ENCODE measurements around the gene SLC38A10. TPM values are rescaled to one million over a fixed set of nuclear protein-coding genes. Genes with fewer than 3 reads are reported as not detected.

The SLC38A10 gene
- total and polyA plus RNA-seq, 2 of the 13 experiments (the other 11 are each of a cell fraction or from before 2014, with no cell fraction given): 23.4 to 55.8 TPM

DNA sequence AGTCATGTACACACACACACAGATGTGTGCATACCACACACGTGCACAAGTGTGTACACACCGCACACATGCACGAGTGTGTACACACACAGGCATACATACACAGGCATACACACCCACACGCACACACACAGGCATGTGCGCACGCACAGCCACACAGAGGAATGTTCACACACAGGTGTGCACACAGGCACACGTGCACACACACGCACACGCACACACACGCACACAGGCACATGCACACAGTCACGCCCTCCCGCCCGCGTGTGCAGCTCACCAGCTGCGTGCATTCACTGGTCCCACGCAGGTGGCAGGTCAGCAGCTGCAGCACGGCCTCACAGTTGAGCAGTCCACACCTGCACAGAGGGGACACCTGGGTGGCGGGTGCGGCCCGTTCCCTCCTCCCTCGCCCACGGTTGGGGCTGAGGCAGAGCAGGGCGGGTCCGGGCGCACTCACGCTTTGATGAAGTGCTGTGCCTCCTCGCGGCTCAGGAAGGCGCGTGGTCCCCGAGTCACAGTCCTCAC is 63.9 kb downstream of the SLC38A10 start (continued):
- TF ChIP-seq RXRA (CRISPR knock-in tag; IDR thresholded peaks at IDR 0.05) (peak; percentile 16; the same call in 1 of the 2 replicates), JUNB (CRISPR knock-in tag; IDR thresholded peaks at IDR 0.05; ENCODE audit: borderline replicate concordance) (0 out of 2 replicates have a peak, but pooled peaks have one; percentile 26)

DNA sequence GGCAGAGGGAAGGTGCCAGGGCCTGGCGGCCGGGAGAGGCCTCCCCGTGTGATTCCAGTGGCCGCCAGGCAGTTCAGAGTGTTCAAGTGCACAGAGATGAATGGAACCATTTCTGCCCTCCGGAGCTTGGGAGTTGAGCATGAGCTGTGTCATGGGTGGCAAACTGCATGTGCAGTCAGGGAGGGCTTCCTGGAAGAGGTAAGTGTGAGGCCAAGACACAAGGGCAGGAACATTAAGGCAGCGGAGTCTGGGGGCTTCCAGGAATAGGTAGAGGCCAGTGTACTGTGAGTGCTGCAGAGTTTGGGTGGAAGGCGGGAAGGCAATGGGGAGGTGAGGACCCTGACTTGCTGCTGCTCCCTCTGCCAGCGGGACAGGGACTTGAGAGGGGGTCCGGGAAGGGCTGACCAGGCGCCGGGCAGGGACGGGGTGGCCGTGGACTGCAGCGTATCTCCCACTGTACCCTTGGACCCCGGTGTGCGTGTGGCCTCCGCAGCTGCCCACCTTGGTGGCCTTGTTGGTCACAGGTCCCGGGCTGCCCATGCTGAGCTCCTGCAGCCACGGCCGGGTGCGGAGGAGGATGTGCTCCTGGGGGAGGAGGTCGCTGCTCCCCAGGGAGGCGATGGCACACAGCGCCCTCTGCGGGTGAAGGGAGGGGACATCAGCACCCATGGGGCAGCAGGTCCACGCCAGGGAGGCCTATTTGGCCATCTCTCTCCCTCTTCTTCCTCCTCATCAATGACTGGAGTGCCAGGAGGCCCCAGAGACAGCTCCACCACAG is 64.9 kb downstream of the SLC38A10 start:
- WGBS (ENCODE audit: low lambda C conversion rate): 98% methylated on average over 20 of the region's 26 CpGs
- intact Hi-C loops (cut with micrococcal nuclease; ENCODE audit: unreplicated experiment): no loop called here
- TF ChIP-seq ZNF180 (CRISPR knock-in tag; IDR thresholded peaks at IDR 0.05; ENCODE audit: borderline replicate concordance, low read depth): no peak
- TF ChIP-seq GTF2F1 (IDR thresholded peaks at IDR 0.05; ENCODE audit: low read length): no peak
- TF ChIP-seq SATB2 (CRISPR knock-in tag; IDR thresholded peaks at IDR 0.05): no peak
- TF ChIP-seq, protein P1, sequence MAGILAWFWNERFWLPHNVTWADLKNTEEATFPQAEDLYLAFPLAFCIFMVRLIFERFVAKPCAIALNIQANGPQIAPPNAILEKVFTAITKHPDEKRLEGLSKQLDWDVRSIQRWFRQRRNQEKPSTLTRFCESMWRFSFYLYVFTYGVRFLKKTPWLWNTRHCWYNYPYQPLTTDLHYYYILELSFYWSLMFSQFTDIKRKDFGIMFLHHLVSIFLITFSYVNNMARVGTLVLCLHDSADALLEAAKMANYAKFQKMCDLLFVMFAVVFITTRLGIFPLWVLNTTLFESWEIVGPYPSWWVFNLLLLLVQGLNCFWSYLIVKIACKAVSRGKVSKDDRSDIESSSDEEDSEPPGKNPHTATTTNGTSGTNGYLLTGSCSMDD (CRISPR knock-in tag; IDR thresholded peaks at IDR 0.05): no peak
- no peak for TF ChIP-seq MEIS1 (CRISPR knock-in tag; IDR thresholded peaks at IDR 0.05; ENCODE audit: borderline replicate concordance)
- TF ChIP-seq, protein P2, sequence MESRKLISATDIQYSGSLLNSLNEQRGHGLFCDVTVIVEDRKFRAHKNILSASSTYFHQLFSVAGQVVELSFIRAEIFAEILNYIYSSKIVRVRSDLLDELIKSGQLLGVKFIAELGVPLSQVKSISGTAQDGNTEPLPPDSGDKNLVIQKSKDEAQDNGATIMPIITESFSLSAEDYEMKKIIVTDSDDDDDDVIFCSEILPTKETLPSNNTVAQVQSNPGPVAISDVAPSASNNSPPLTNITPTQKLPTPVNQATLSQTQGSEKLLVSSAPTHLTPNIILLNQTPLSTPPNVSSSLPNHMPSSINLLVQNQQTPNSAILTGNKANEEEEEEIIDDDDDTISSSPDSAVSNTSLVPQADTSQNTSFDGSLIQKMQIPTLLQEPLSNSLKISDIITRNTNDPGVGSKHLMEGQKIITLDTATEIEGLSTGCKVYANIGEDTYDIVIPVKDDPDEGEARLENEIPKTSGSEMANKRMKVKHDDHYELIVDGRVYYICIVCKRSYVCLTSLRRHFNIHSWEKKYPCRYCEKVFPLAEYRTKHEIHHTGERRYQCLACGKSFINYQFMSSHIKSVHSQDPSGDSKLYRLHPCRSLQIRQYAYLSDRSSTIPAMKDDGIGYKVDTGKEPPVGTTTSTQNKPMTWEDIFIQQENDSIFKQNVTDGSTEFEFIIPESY (CRISPR knock-in tag; IDR thresholded peaks at IDR 0.05): 0 out of 2 replicates have a peak, but pooled peaks have one; percentile 25
- TF ChIP-seq KAT7 (CRISPR knock-in tag; IDR thresholded peaks at IDR 0.05; ENCODE audit: borderline replicate concordance): no peak
- TF ChIP-seq ZFYVE20 (CRISPR knock-in tag; IDR thresholded peaks at IDR 0.05; ENCODE audit: borderline replicate concordance, low read depth): no peak
- TF ChIP-seq STAG1 (CRISPR knock-in tag; IDR thresholded peaks at IDR 0.05): peak; percentile 72
- TF ChIP-seq XRCC5 (optimal IDR thresholded peaks at IDR 0.05; ENCODE audit: low read length): peak; percentile 40
- TF ChIP-seq, protein P3, sequence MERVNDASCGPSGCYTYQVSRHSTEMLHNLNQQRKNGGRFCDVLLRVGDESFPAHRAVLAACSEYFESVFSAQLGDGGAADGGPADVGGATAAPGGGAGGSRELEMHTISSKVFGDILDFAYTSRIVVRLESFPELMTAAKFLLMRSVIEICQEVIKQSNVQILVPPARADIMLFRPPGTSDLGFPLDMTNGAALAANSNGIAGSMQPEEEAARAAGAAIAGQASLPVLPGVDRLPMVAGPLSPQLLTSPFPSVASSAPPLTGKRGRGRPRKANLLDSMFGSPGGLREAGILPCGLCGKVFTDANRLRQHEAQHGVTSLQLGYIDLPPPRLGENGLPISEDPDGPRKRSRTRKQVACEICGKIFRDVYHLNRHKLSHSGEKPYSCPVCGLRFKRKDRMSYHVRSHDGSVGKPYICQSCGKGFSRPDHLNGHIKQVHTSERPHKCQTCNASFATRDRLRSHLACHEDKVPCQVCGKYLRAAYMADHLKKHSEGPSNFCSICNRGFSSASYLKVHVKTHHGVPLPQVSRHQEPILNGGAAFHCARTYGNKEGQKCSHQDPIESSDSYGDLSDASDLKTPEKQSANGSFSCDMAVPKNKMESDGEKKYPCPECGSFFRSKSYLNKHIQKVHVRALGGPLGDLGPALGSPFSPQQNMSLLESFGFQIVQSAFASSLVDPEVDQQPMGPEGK (CRISPR knock-in tag; IDR thresholded peaks at IDR 0.05): peak; percentile 92
- no peak for TF ChIP-seq NFE2 (CRISPR knock-in tag; IDR thresholded peaks at IDR 0.05)
- no peak for TF ChIP-seq ZNF788 (CRISPR knock-in tag; IDR thresholded peaks at IDR 0.05; ENCODE audit: borderline replicate concordance)
- no peak for TF ChIP-seq ZNF383 (CRISPR knock-in tag; IDR thresholded peaks at IDR 0.05; ENCODE audit: borderline replicate concordance)
- no peak for TF ChIP-seq ZFP62 (CRISPR knock-in tag; IDR thresholded peaks at IDR 0.05)

More for the DNA sequence above, 64.9 kb downstream of the SLC38A10 start:
- H3K27ac ChIP-seq (ENCODE audit: extremely low read length, insufficient read depth, low read length): no peak overlapping the region
- no peak overlapping the region for H3K4me2 ChIP-seq (ENCODE audit: low read depth, low read length)
- CTCF ChIA-PET (ENCODE audit: low intra/inter-chr PET ratio, low total read pairs): interaction anchor here (1.8 kb wide), 1 partner anchor 88 kb away, joined by 12 read pairs; no protein-coding TSS in a partner anchor
- in situ Hi-C loops (cut with HindIII; ENCODE audit: extremely low pct_ligation_motif_present, low pct_unique_long_range_greater_than_20kb): no loop called here
- DNase-seq (ENCODE audit: low spot score) (no peak), FAIRE-seq (no peak), ATAC-seq (peak; percentile 52)
- no peaks in the 10 kb centered on the region for H3K27me3 ChIP-seq (ENCODE audit: control insufficient read depth in 1 of 2, insufficient read depth in 2 of 2, low read length in 2 of 2)
- peaks cover 13% of the 10 kb centered on the region for H3K4me1 ChIP-seq (ENCODE audit: insufficient read depth, low read length)
- H3K79me2 ChIP-seq (ENCODE audit: insufficient read depth, low read length): no peaks in the 10 kb centered on the region
- no peak overlapping the region for H2AFZ ChIP-seq (ENCODE audit: low read length)
- BruUV-seq (replicated peaks): no TSS peak
- no peaks in the 10 kb centered on the region for H4K20me1 ChIP-seq (ENCODE audit: insufficient read depth, low read length)
- H3K9ac ChIP-seq (ENCODE audit: insufficient read depth, low read depth, low read length): no peak overlapping the region
- no peak overlapping the region for H3K4me3 ChIP-seq (replicated peaks in 1 of 3; ENCODE audit: insufficient read depth in 1 of 3, low read depth in 2 of 3, low read length in 3 of 3)
- peaks cover 25 to 32% of the 10 kb centered on the region in 2 experiments; a peak in 4 of 5 replicates for H3K36me3 ChIP-seq (replicated peaks in 1 of 2; ENCODE audit: control insufficient read depth in 1 of 2, insufficient read depth in 2 of 2, low read length in 2 of 2)
- no peaks in the 10 kb centered on the region for H3K9me3 ChIP-seq (ENCODE audit: low read length)
- POLR2A ChIA-PET: interaction anchor here (2.9 kb wide), 1 partner anchor 9 kb away, joined by 10 read pairs; the partner anchor contains the start of genes NDUFAF8 and TEPSIN

Measured in HepG2 (cell line).